Measurements from ENCODE around the gene TLE4. TPM values are rescaled to one million over a fixed set of nuclear protein-coding genes. Genes with fewer than 3 reads are reported as not detected.

Gene TLE4
- total RNA-seq, 1 experiment from 2014 or later: 17.9 TPM

GRCh38 chr9:79642671-79643070, 70.9 kb downstream of the TLE4 start:
- no peaks in the 10 kb centered on the region for H3K9me2 ChIP-seq (replicated peaks; ENCODE audit: low read length)
- ChIA-PET POLR2A (ENCODE audit: unreplicated experiment) (no interaction called here), CTCF (no interaction called here)
- DNase-seq (no peak), ATAC-seq (no peak)
- H3K9ac ChIP-seq (ENCODE audit: low read length): no peak overlapping the region
- intact Hi-C loops (cut with micrococcal nuclease): no loop called here
- no peaks in the 10 kb centered on the region for H3K79me2 ChIP-seq (ENCODE audit: low read length)
- no peak overlapping the region for H3K4me2 ChIP-seq (ENCODE audit: low read length)
- H3K4me3 ChIP-seq (ENCODE audit: low read length): no peak overlapping the region
- no peaks in the 10 kb centered on the region for H3F3A ChIP-seq (ENCODE audit: low read length, unreplicated experiment)
- H2AFZ ChIP-seq (ENCODE audit: low read length): no peak overlapping the region
- peaks cover 9% of the 10 kb centered on the region; the same call in 1 of the 2 replicates for H3K4me1 ChIP-seq (ENCODE audit: insufficient read depth, low read length)
- H3K9me3 ChIP-seq (ENCODE audit: low read length): no peaks in the 10 kb centered on the region
- H3K27ac ChIP-seq (ENCODE audit: low read length): no peak overlapping the region
- no peaks in the 10 kb centered on the region for H3K27me3 ChIP-seq (ENCODE audit: low read length)
- TF ChIP-seq CTCF (conservative IDR thresholded peaks at IDR 0.05; ENCODE audit: low read depth, low read length) (no peak), EZH2 (IDR thresholded peaks at IDR 0.05; ENCODE audit: low read length, unreplicated experiment) (no peak), EZH2phosphoT487 (IDR thresholded peaks at IDR 0.05; ENCODE audit: borderline replicate concordance, low read length) (no peak)
- H3K36me3 ChIP-seq (ENCODE audit: low read depth, low read length): no peaks in the 10 kb centered on the region
- no TSS peak for BruUV-seq (replicated peaks)
- H4K20me1 ChIP-seq (ENCODE audit: low read length): no peaks in the 10 kb centered on the region

DNA sequence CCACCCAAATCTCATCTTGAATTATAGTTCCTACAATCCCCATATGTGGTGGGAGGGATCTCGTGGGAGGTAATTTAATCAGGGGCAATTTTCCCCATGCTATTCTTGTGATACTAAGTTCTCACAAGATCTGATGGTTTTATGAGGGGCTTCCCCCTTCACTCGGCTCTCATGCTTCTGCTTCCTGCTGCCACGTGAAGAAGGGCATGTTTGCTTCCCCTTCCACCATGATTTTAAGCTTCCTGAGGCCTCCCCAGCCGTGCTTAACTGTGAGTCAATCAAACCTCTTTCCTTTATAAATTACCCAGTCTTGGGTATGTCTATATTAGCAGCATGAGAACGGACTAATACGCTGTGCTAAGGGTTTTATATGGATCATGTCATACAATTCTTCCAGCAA, 72.3 kb downstream of the TLE4 start:
- Histone ChIP-seq H2AFZ (ENCODE audit: low read length) (no peak overlapping the region), H3K4me2 (ENCODE audit: low read length) (no peak overlapping the region), H3F3A (ENCODE audit: low read length, unreplicated experiment) (no peaks in the 10 kb centered on the region), H3K4me3 (ENCODE audit: low read length) (no peak overlapping the region), H3K27ac (ENCODE audit: low read length) (no peak overlapping the region), H4K20me1 (ENCODE audit: low read length) (no peaks in the 10 kb centered on the region), H3K36me3 (ENCODE audit: low read depth, low read length) (no peaks in the 10 kb centered on the region), H3K4me1 (ENCODE audit: insufficient read depth, low read length) (peaks cover 7% of the 10 kb centered on the region; the same call in 1 of the 2 replicates), H3K79me2 (ENCODE audit: low read length) (no peaks in the 10 kb centered on the region), H3K9ac (ENCODE audit: low read length) (no peak overlapping the region), H3K27me3 (ENCODE audit: low read length) (no peaks in the 10 kb centered on the region), H3K9me3 (ENCODE audit: low read length) (no peaks in the 10 kb centered on the region), H3K9me2 (replicated peaks; ENCODE audit: low read length) (no peaks in the 10 kb centered on the region)
- ChIA-PET POLR2A (ENCODE audit: unreplicated experiment) (no interaction called here), CTCF (no interaction called here)
- TF ChIP-seq CTCF (conservative IDR thresholded peaks at IDR 0.05; ENCODE audit: low read depth, low read length) (no peak), EZH2 (IDR thresholded peaks at IDR 0.05; ENCODE audit: low read length, unreplicated experiment) (no peak), EZH2phosphoT487 (IDR thresholded peaks at IDR 0.05; ENCODE audit: borderline replicate concordance, low read length) (no peak)
- ATAC-seq (no peak), DNase-seq (no peak)
- intact Hi-C loops (cut with micrococcal nuclease): no loop called here
- no TSS peak for BruUV-seq (replicated peaks)

DNA sequence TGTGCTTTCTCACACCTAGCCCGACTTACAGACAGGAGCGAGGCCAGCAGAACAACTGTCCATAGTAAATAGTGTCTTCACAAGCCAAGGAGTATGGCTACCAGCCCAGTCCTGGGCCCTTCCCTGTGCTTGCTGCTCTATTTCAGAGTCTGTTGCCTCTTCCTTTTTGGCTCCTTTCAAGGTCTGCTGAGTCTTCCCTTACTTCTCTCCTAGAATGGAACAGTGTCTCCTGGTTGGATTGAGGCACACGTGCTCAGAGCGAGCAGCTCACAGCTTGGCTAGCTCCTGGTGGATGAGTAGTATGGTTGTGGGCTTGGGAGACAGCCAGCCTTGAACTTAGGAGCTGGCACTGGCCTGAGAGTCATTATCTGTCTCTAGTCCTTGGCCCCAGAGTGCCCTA, 72.8 kb downstream of the TLE4 start:
- CTCF ChIA-PET: no interaction called here
- H3K9ac ChIP-seq (ENCODE audit: low read length): no peak overlapping the region
- H4K20me1 ChIP-seq (ENCODE audit: low read length): no peaks in the 10 kb centered on the region
- TF ChIP-seq EZH2phosphoT487 (IDR thresholded peaks at IDR 0.05; ENCODE audit: borderline replicate concordance, low read length) (no peak), CTCF (conservative IDR thresholded peaks at IDR 0.05; ENCODE audit: low read depth, low read length) (no peak), EZH2 (IDR thresholded peaks at IDR 0.05; ENCODE audit: low read length, unreplicated experiment) (no peak)
- no peak overlapping the region for H3K4me2 ChIP-seq (ENCODE audit: low read length)
- H3K27ac ChIP-seq (ENCODE audit: low read length): no peak overlapping the region
- no peaks in the 10 kb centered on the region for H3K9me3 ChIP-seq (ENCODE audit: low read length)
- no peak for ATAC-seq
- intact Hi-C loops (cut with micrococcal nuclease): no loop called here
- no peak overlapping the region for H2AFZ ChIP-seq (ENCODE audit: low read length)
- no peaks in the 10 kb centered on the region for H3K79me2 ChIP-seq (ENCODE audit: low read length)
- no peak overlapping the region for H3K4me3 ChIP-seq (ENCODE audit: low read length)
- POLR2A ChIA-PET (ENCODE audit: unreplicated experiment): no interaction called here
- no TSS peak for BruUV-seq (replicated peaks)
- no peaks in the 10 kb centered on the region for H3K36me3 ChIP-seq (ENCODE audit: low read depth, low read length)
- no peaks in the 10 kb centered on the region for H3K9me2 ChIP-seq (replicated peaks; ENCODE audit: low read length)
- peaks cover 1% of the 10 kb centered on the region; the same call in 1 of the 2 replicates for H3K4me1 ChIP-seq (ENCODE audit: insufficient read depth, low read length)
- H3F3A ChIP-seq (ENCODE audit: low read length, unreplicated experiment): no peaks in the 10 kb centered on the region
- DNase-seq: no peak
- H3K27me3 ChIP-seq (ENCODE audit: low read length): no peaks in the 10 kb centered on the region

Measured in PC-3 (cell line).